Spleen (tissue), 11 donors: ENCODE data around the gene TSPAN3. TPM values are rescaled to one million over a fixed set of nuclear protein-coding genes. Genes with fewer than 3 reads are reported as not detected.

Source experiments
- DNase-seq: peaks from one replicate; pipeline ENCODE4 v3.0.0-alpha.2; 2020
- H3K27ac ChIP-seq, 8 donors: fragments of 200-600 bp; sonication (generic) in 7 of 8; 1 replicate in 4 of 8; 2 replicates in 4 of 8; pipeline versions ENCODE4 v1.5.0 to v1.8.0; 2016 to 2021; ENCODE audit warnings: inconsistent platforms in 4 of 8, mild to moderate bottlenecking in 4 of 8, moderate library complexity in 1 of 8
- H3K27me3 ChIP-seq, 7 donors: fragments of 200-600 bp; sonication (generic) in 6 of 7; replicated peaks in 1 of 7; 1 replicate in 4 of 7; 2 replicates in 3 of 7; pipeline versions ENCODE4 v1.5.0 to v1.8.0; 2016 to 2021; ENCODE audit warnings: inconsistent platforms in 3 of 7, mild to moderate bottlenecking in 1 of 7
- H3K36me3 ChIP-seq, 6 donors: fragments of 200-600 bp; sonication (generic) in 5 of 6; 1 replicate in 4 of 6; 2 replicates in 2 of 6; pipeline versions ENCODE4 v1.5.0 to v1.8.0; 2016 to 2021; ENCODE audit warnings: inconsistent platforms in 2 of 6
- H3K4me1 ChIP-seq, 6 donors: fragments of 200-600 bp; sonication (generic) in 5 of 6; 1 replicate in 3 of 6; 2 replicates in 3 of 6; pipeline versions ENCODE4 v1.5.0 to v1.8.0; 2016 to 2021; ENCODE audit warnings: inconsistent platforms in 3 of 6
- H3K4me3 ChIP-seq, 8 donors: fragments of 200-600 bp; sonication (generic) in 7 of 8; 1 replicate in 4 of 8; 2 replicates in 4 of 8; pipeline versions ENCODE4 v1.5.0 to v1.8.0; 2016 to 2021; ENCODE audit warnings: inconsistent platforms in 4 of 8, mild to moderate bottlenecking in 4 of 8, moderate library complexity in 2 of 8
- H3K9me3 ChIP-seq, 8 donors: fragments of 200-600 bp; sonication (generic) in 7 of 8; 1 replicate in 4 of 8; 2 replicates in 4 of 8; pipeline versions ENCODE4 v1.5.0 to v1.8.0; 2016 to 2021; ENCODE audit warnings: inconsistent platforms in 4 of 8
- POLR2A ChIP-seq, 3 donors: fragments of 450-650 bp; IDR thresholded peaks; one replicate each; pipeline ENCODE4 v1.5.1; 2017; ENCODE audit warnings: antibody characterized with exemption in 3 of 3, mild to moderate bottlenecking in 1 of 3
- POLR2AphosphoS5 ChIP-seq, 3 donors: sonication (generic); formaldehyde crosslinking; IDR thresholded peaks; one replicate each; pipeline ENCODE4 v1.5.1; 2017; ENCODE audit warnings: antibody characterized with exemption in 3 of 3
- WGBS, 5 donors: extraction: QIAGEN DNeasy Blood & Tissue Kit in 3 of 5; methylation state at CpG; one replicate each; pipeline versions ENCODE4 v1.1.5 to v1.1.7; 2013 to 2018; 5-methylcytosine and 5-hydroxymethylcytosine counted together
- intact Hi-C: fragments of 100-400 bp; cut with DNase I; formaldehyde crosslinking; loops from one replicate; pipeline ENCODE4 v1.15.0; 2023; ENCODE audit warnings: low total_unique reads
- polyA plus RNA-seq, 3 donors: library from polyadenylated mRNA; stranded (reverse); fragments of 200-250 nt; gene quantifications; one replicate each; pipeline ENCODE4 v1.2.1, GENCODE V29; 2013
- total RNA-seq, 7 donors: library from RNA; depleted of rRNA in 3 of 7; stranded (reverse); fragments of >200 nt in 3 of 7; fragmentation: NEBNext Ultra II Directional in 4 of 7; extraction: Animal tissue kit (Norgen Biotek cat#: 25700) in 4 of 7; gene quantifications; one replicate each; pipeline versions ENCODE4 v1.1.0 to v1.2.1, GENCODE V29; 2016 to 2021
- TF ChIP-seq, protein P1 (sequence below), 11 experiments: fragments of 200-600 bp in 7 of 11; fragments of 450-650 bp in 4 of 11; sonication (generic) in 4 of 11; IDR thresholded peaks in 8 of 11; conservative IDR thresholded peaks in 3 of 11; 1 replicate in 7 of 11; 2 replicates in 4 of 11; pipeline versions ENCODE4 v1.4.0 to v1.8.0; 2016 to 2021; ENCODE audit warnings: antibody characterized with exemption in 11 of 11, inconsistent platforms in 4 of 11, mild to moderate bottlenecking in 1 of 11
- donor health status: healthy with polysubstance abuse.
- donor health status: DM: no; HTN: no; CAD: no; lungs with moderate emphysema.
- donor health status: DM: no; HTN: no; CAD: no.
- donor health status: Bipolar disorder and iron deficiency.
- donor health status: healthy.
- donor health status: DM: no; HTN: no; CAD: no.
- donor health status: DM: yes; HTN: yes; CAD: no.

Gene TSPAN3
- total and polyA plus RNA-seq, 10 donors, result 98.5 to 276 (median 141) TPM

DNA sequence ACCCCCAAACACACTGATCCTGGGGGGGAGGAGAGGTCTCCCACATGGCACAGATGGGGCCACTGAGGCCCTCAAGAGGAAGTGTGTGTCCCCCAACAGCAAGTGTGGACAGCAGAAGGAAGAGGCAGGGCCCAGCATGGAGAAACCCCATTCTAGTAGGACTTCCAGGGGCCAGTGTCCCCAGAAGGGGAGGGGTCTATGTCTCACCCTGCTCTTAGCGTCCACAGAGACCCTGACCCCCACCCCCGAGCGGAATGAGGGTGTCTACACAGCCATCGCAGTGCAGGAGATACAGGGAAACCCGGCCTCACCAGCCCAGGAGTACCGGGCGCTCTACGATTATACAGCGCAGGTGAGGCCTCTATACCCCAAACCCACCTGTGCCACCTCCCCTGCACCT, 35.3 kb downstream of the TSPAN3 start:
- Histone ChIP-seq H3K36me3 (peaks cover 3 to 74% (median 52%) of the 10 kb centered on the region in 6 donors), H3K27ac (peak overlapping the region in 3 of 8 donors; percentile 5 to 56 (median 30)), H3K4me3 (no peak overlapping the region), H3K27me3 (no peaks in the 10 kb centered on the region), H3K9me3 (no peaks in the 10 kb centered on the region), H3K4me1 (peaks cover 0 to 42% (median 20%) of the 10 kb centered on the region in 6 donors)
- 88 to 99% (median 95%) methylated on average over 9 of the region's 9 CpGs for WGBS, 5 donors
- DNase-seq, result peak; percentile 68
- intact Hi-C loops, result no loop called here
- TF ChIP-seq POLR2A (IDR thresholded peaks at IDR 0.05) (no peak), POLR2AphosphoS5 (IDR thresholded peaks at IDR 0.05) (no peak)
- TF ChIP-seq, protein P1, sequence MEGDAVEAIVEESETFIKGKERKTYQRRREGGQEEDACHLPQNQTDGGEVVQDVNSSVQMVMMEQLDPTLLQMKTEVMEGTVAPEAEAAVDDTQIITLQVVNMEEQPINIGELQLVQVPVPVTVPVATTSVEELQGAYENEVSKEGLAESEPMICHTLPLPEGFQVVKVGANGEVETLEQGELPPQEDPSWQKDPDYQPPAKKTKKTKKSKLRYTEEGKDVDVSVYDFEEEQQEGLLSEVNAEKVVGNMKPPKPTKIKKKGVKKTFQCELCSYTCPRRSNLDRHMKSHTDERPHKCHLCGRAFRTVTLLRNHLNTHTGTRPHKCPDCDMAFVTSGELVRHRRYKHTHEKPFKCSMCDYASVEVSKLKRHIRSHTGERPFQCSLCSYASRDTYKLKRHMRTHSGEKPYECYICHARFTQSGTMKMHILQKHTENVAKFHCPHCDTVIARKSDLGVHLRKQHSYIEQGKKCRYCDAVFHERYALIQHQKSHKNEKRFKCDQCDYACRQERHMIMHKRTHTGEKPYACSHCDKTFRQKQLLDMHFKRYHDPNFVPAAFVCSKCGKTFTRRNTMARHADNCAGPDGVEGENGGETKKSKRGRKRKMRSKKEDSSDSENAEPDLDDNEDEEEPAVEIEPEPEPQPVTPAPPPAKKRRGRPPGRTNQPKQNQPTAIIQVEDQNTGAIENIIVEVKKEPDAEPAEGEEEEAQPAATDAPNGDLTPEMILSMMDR (IDR thresholded peaks at IDR 0.05 in 8 of 11, conservative IDR thresholded peaks at IDR 0.05 in 3 of 11), result no peak

DNA sequence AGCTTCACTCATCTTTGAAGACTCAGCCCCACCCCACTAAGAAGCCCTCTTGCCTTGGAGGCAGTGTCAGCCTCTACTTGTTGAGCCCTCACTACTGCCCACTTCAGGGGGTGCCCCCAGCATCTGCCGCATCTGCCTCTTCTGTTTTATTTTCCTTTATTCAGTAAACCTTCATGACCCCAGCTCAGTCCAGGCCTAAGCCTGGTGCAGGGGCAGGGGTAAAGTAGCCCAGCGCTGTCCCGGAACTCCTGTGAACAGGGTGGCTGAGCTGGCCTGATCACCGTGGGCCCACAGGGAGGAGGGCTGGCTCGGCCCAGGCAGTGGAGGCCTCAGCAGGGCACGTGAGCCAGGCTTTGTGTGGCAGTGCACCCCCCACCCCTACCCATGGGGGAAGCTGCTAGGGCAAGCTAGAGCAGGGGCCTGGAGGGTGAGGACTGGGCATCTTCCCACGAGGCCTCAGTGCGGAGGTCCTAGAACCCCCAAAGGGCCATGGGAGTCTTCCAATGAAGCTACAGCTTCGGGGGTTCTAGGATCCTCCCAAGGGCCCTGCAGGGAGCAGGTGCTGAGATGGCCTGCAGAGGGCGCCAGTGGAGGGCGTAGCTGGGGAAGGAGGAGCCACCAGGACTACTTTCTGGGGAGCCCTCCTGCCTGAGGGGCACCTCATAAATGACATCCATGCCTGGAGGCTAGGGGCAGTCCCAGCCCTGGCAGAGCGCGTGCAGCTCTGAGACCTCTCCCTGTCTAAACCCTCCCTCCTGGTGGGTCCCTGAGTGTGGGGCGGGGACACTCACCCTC, 36.0 kb downstream of the TSPAN3 start:
- DNase-seq, result peak; percentile 83
- H3K4me1 ChIP-seq, result peaks cover 0 to 48% (median 26%) of the 10 kb centered on the region in 6 donors
- peaks cover 3 to 81% (median 58%) of the 10 kb centered on the region in 6 donors for H3K36me3 ChIP-seq
- TF ChIP-seq POLR2AphosphoS5 (IDR thresholded peaks at IDR 0.05) (peak in 2 of 3 donors; percentile 41 to 69), POLR2A (IDR thresholded peaks at IDR 0.05) (no peak)
- TF ChIP-seq, protein P1 (IDR thresholded peaks at IDR 0.05 in 8 of 11, conservative IDR thresholded peaks at IDR 0.05 in 3 of 11), result peak in 10 of 11 experiments; percentile 29 to 82 (median 66)
- 78 to 89% (median 81%) methylated on average over 7 to 14 of the region's 14 CpGs for WGBS, 5 donors
- no peaks in the 10 kb centered on the region for H3K27me3 ChIP-seq
- H3K9me3 ChIP-seq, result no peaks in the 10 kb centered on the region
- H3K27ac ChIP-seq, result peak overlapping the region in 5 of 8 donors; percentile 5 to 56 (median 23)
- no peak overlapping the region for H3K4me3 ChIP-seq
- intact Hi-C loops, result no loop called here

GRCh38 chr15:77033729-77034671, 36.9 kb downstream of the TSPAN3 start:
- no peaks in the 10 kb centered on the region for H3K27me3 ChIP-seq
- no peaks in the 10 kb centered on the region for H3K9me3 ChIP-seq
- no peak overlapping the region for H3K4me3 ChIP-seq
- peak; percentile 76 for DNase-seq
- H3K36me3 ChIP-seq, result peaks cover 3 to 90% (median 65%) of the 10 kb centered on the region in 6 donors
- intact Hi-C loops, result no loop called here
- peak in 2 of 3 donors; percentile 16 to 71 for TF ChIP-seq POLR2AphosphoS5 (IDR thresholded peaks at IDR 0.05)
- TF ChIP-seq, protein P1 (IDR thresholded peaks at IDR 0.05 in 8 of 11, conservative IDR thresholded peaks at IDR 0.05 in 3 of 11), result no peak
- H3K4me1 ChIP-seq, result peaks cover 0 to 52% (median 32%) of the 10 kb centered on the region in 6 donors
- peak overlapping the region in 2 of 8 donors; percentile 5 to 56 for H3K27ac ChIP-seq
- 84 to 92% (median 87%) methylated on average over 8 to 13 of the region's 13 CpGs for WGBS, 5 donors
